Activated CD8-positive, alpha-beta memory T cell treated with anti-CD3 and anti-CD28 coated beads, Interleukin-2, amount 50 U/mL, for 1 hour (primary cell): ENCODE results near the gene FREM2.

Experiments
- DNase-seq: peaks from one replicate; pipeline ENCODE4 v3.0.0-alpha.2; 2020; ENCODE audit errors: extremely low read depth

The FREM2 gene, protein sequence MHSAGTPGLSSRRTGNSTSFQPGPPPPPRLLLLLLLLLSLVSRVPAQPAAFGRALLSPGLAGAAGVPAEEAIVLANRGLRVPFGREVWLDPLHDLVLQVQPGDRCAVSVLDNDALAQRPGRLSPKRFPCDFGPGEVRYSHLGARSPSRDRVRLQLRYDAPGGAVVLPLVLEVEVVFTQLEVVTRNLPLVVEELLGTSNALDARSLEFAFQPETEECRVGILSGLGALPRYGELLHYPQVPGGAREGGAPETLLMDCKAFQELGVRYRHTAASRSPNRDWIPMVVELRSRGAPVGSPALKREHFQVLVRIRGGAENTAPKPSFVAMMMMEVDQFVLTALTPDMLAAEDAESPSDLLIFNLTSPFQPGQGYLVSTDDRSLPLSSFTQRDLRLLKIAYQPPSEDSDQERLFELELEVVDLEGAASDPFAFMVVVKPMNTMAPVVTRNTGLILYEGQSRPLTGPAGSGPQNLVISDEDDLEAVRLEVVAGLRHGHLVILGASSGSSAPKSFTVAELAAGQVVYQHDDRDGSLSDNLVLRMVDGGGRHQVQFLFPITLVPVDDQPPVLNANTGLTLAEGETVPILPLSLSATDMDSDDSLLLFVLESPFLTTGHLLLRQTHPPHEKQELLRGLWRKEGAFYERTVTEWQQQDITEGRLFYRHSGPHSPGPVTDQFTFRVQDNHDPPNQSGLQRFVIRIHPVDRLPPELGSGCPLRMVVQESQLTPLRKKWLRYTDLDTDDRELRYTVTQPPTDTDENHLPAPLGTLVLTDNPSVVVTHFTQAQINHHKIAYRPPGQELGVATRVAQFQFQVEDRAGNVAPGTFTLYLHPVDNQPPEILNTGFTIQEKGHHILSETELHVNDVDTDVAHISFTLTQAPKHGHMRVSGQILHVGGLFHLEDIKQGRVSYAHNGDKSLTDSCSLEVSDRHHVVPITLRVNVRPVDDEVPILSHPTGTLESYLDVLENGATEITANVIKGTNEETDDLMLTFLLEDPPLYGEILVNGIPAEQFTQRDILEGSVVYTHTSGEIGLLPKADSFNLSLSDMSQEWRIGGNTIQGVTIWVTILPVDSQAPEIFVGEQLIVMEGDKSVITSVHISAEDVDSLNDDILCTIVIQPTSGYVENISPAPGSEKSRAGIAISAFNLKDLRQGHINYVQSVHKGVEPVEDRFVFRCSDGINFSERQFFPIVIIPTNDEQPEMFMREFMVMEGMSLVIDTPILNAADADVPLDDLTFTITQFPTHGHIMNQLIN (N-terminal part only)

DNA sequence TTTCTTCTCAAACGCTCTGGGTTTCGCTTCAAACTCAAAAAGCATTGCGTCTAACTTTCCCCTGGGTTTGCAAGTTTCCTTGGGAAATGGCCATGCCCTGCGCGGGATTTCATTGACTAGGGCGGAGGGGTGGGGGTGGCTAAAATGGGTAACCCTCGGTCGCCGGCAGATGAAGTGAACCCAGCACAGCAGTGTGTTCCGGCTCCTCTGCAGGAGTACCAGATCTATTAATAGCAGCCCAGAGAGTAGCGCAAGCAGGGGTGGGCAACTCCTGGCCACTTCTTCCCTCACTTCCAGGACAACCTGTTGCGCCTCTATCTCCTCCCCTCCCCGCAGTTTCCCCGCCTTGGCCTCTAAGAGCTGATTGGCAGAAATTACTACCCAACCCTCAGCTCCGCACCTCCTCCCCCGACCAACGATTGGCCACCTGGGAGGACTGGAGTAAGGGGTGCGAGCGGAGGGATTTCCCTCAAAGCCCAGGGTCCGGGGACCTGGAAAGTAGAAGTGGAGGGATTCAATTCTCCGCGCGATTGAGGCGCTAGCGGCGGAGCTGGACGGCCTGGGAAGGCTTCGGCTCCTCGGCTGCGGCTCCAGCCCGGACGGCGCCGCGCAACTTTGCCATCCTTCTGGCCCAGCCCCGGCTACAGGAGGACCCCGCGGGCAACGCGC is at the start of gene FREM2:
Gene FREM2 (plus strand): TSS at position 501 of the 669 bp plus-strand sequence. CDS start 268 bp downstream, outside the sequence.
- no peak for DNase-seq

DNA sequence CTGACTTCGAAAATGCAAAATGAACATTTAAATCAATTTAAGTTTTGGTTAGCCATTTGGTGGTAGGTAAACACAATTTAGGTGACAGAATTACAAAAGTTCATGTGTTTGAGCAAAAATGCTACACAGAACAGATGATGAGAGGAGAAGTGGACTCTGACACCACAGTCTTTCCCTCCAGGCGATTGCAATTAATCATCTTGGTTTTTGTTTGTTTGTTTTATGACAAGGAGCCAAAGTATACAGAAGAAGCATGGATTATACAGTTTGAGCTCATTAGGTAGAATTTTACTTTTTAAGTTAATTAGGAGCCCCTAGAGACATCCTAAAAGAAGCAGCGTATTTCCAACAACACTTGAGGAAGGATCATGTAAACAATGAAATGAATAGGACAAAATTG is 49.3 kb upstream of the FREM2 start:
- DNase-seq, result no peak

DNA sequence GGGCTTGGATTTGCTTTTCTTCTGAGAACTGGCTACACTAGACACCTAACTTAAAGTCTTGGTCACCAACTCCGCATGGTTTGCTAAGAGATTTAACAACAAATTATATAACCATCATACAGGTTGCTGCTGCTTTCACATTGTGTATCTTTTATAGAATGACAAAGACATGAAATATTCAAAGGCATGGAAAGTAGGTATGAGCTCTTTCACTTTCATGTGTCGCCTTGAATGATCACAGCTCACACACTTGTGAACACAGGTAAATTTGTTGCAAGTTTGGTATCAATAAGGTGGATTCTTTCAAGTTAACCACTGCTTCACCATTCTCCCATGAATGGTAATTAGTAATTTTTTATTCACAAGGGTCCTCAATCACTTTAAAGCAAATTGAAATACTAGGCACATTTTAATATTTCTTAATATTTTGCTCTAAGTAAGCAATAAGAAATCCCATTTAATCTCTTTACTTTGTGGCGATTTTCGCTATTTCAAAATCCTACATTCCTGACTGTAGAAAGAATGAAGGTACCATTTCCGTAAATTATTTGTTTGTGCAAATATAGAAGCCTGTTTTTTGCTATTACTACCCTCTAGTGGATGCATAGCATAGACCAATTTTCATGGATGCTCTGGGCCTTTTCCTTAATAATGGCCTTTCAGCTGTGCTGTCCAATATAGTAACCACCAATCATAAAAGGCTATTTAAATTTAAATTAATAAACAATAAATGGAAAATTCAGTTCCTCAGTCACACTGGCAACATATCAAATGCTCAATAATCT is 45.5 kb upstream of the FREM2 start:
- no peak for DNase-seq

DNA sequence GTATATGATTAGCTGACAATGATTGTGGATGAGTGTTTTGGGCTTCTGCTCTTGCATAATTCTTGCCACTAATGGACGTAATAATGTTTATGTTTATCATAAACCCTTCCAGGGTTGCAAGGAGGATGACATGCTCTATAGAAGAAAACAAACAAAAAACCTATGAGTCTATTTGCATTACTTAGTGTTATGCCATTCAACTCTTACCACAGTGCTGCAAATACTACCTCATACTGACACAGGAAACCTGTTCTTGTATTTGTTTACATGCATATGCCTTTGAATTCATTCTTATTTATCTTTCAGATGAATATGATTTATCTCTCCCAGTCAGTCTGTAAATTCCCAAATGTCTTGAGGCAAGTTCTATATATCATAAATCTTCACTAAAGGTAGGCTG is 39.6 kb upstream of the FREM2 start:
- no peak for DNase-seq

DNA sequence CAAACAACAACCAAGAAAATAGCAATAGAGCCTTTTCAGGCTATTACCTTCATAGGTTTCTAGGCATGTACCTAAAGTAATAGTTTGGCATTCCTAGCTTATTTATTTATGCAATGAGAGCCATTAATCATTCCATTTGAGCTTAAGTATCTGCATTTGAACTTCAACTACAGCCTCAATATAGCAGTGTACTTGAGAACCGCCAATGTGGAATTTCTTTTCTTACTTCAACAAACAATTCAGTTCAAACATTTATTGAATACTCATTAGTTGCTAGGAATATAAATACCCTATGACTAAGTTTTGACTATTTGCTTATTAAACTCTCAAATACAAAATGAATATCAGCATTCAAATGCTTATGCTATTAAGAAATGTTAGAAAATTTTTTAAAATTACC is 38.0 kb upstream of the FREM2 start:
- DNase-seq, result no peak

DNA sequence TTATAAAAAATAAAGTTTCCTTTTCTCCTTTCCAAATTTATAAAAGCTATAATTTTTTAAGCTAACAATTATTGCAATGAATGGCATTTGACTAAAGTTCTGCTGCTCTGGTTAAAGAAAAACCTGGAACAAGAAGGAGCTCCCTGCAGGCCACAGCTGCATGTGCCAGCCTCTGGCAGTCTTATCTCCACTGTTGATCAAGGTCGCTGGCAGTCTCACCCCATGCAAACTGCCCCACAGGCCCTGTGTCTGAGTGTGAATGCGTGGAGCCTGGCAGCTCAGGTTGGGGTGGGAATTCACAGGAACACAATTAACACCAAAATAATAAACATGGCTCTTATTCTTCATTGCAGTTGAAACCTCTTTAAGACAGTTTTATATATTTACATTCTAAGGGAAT is 30.2 kb upstream of the FREM2 start:
- no peak for DNase-seq

DNA sequence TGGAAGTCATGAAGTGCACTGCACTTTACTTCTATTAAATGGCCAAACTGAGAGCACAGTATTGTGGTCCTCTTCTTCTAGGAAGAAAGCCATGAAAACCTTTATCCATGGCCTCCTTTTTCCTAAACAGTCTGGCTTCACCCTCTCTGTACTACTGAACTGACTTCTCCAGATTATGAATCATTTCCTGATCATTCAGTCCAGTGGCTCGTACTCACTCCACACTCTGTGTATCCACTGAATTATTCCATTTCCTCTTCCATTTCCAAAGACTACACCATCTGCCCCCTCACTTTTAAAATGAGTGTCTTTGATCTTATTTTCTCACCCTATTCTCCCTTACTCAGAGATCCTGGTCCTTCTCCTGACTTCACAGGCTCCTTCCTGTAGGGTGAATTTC is 29.7 kb upstream of the FREM2 start:
- no peak for DNase-seq

DNA sequence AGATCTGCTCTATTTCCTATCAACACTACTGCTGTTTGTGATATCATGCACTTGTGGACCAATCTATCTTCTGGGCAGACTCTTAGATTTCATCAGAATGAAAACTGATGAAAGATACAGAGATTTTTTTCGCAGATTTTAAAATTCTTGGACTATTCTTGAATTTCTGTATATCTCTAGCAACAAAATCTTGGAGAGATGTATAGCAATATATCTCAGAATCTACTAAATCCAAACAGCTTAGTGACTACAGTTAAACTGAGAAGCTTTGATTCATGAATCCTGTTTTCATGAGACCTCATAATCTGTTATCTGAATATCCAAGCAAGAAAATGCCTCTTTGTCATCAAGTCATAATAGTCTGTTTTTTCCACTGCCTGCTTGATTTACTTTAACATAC is 28.0 kb upstream of the FREM2 start:
- no peak for DNase-seq

DNA sequence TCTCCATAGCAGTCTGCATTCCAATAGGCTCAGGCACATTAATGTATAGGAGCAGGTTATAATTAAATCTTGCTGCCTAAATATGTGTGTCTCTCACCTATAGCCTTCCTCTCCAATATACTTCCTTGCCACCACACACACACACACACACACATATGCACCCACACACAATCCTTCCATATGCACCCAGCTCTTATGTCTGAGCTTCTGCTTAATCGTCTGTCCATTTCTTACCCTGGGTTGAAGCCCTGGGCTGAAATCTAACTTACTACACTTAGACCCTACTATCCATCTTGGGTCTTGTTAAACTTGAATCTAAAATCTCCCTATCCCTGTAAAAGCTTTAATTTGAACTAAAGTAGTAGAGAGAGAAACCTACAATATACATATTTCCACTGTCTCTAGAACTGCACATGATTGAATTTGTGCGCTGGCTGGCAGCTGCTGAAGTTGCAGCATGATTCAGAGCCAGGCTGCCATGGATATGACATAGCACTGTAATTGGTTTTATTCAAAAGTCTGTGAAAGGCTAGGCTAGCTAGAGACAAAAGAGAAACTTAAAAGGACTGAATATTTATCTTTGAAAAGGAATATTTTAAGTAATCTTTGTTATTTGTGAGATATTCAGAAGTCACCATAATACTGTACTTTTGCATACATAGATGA is 25.7 kb upstream of the FREM2 start:
- DNase-seq, result no peak

DNA sequence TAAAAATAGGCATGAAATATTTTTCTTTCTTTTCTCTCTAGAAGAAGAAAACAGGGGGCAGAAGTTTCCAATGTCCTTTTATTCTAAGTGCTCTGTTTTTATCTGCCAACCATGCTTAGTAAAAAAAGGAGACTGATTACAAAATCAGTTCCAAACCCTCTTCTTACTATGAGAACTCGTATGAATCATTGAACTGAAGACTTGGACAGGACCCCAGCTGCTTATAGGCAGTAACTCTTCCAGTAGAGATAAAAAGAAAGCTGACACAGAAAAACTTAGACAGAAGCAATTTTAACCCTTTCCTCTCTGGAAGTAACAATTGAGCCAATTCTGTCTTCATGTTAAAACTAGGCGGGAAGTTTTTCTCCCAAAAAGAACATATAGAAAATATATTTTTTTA is 24.5 kb upstream of the FREM2 start:
- no peak for DNase-seq

DNA sequence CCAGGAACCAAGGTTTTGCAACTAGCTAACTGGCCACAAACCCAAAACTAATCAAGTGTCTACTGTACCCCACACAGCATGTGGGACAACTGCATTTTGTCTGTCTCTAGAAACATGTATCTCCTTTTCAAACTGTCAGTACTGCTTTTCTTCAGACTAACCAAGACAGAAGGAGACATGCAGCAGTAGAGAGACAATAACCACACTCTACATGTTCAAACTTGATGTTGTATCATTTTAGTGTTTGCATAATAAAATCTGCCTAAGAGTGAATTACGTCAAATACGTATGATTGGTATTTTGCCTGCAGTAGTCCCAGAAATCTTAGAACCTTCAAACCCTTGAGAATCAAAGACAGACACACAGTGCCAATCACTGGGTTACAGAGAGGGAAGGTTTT is 22.0 kb upstream of the FREM2 start:
- no peak for DNase-seq

DNA sequence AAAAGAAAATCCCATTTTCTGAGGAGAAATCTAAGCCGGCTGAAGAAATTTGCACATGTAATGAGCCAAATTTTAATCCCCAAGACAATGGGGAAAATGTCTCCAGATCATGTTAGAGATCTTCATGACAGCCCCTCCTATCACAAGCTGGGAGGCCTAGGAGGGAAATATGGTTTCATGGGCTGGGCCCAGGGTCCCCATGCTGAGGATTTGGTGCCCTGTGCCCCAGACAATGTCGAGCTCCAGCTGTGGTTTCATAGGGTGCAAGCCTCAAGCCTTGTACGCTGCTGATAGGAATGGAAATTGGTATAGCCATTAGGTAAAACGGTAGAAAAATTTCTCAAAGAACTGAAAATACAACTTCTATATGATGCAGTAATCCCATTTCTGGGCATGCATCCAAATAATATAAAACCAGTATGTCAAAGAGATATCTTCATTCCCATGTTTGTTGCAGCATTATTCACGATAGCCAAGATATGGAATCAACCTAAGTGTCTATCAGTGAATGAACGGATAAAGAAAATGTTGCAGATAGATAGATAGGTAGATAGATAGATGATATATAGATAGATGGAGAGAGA is 19.3 kb upstream of the FREM2 start:
- DNase-seq, result no peak

DNA sequence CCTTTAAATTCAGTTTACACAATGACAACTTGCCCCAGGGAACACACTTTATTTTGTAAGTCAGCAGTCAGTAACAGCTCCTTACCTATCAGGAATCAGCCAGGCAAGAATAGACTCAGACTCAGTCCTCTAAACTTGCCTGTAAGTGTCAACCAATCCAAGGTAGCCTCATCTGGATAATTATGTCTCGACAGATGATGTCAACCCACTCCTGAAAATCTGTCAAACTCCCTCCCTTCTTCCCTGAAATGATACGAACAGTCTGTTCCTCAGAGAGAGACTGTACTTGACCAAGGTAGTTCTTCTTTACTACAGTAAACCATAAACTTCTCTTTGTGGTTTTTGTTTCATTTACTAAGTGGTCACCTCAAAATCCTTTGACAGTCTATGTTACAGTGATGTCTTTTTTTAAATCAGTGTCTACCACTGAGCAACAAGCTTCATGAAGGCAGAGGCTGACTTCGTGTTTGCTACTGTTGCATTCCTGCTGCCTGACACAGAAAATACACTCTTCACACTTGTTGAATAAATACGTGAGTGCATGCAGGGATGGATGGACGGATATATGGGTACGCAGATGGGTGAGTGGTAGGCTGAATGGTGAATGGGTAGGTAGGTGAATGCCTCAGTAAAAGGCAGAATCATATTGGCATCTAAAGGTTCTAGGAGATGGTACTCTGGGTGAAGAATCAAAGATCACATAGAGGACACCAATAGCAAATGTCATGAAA is 17.5 kb upstream of the FREM2 start:
- DNase-seq, result no peak

DNA sequence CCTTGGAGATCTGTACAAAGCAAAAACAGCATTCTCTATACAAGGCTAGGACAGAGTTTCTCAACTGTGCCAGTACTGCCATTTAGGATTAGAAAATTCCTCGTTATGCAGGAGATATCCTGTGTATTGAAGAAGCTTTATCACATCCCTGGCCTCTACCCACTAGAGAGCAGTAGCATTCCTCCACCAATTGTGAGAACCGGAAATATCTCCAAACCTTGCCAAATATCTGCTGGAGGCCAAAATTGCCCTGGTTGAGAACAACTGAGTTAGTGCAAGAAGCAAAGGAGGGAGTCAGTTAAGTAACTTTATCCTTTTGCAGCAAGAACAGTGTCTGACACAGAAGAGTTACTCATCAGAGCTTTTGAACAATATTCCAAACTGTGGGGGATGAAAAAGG is 16.2 kb upstream of the FREM2 start:
- no peak for DNase-seq

DNA sequence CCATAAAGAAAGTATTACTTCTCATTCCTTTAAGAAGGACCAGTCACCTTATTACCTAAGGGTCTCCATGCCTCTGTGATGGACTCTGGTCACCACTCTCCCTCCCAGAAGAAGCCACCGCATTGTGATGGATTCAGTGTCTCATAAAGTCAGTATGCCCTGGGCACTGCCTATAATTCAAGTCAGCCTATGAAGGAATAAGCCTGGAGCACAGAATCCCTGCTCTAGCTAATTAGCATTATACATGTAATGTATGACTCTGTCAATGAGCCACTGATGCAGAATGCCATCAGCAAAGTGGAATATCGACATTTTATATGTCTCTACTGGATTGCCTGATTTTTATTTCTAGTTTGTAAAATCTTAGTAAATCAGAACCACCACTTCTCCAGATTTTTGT is 14.9 kb upstream of the FREM2 start:
- no peak for DNase-seq

DNA sequence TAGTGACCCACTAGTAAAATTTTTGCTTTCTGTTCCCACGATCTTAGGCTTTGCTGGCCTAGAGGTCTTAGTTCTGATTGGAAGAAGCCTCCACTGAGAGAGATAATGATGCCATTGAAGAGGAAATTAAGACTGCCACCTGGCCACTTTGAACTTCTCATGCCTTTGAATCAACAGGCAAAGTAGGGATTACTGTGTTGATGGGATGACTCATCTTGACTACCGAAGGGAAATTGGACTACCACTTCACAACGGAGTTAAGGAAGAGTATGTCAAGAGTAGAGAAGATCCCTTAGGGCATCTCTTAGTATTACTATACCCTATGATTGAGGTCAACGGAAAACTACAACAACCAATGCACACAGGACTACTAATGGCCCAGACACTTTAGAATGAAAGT is 12.7 kb upstream of the FREM2 start:
- no peak for DNase-seq

DNA sequence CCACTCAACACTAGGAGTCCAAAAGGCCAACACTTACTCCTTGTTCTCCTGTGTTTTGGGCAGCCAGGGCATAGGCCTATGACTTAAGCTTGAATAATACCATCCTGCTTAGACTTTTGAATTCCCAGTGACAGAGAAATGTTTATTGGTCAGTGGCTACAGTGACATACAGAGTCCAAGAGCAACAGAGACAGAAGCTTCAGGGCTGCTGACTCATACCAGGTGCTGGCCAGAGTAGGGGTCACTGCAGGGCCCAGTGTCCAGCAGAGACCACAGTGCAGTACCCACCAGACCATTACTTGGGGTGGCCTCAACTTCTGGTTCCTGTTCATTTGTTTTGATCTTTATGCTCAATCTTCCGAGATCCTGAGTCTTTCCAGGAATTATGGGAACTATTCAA is 6.0 kb upstream of the FREM2 start:
- no peak for DNase-seq

DNA sequence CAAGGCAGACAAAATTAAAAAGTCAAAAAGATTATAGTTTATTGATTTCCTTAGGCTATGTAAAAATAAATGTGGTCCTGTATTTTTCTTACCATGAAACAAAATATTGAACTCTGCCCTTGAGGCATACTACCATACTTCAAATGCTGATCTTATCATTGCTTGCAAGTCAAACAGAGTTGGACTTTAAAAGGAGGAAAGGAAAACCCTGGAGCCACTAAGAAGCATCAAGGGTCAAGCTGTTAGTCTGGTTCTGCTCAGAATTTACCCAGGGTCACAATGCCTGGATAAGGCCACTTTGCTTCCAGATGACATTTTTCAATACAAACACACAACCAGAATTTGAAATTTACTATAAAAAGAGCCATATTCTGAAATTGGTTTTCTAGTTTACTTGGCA is 2.2 kb upstream of the FREM2 start:
- DNase-seq, result no peak

DNA sequence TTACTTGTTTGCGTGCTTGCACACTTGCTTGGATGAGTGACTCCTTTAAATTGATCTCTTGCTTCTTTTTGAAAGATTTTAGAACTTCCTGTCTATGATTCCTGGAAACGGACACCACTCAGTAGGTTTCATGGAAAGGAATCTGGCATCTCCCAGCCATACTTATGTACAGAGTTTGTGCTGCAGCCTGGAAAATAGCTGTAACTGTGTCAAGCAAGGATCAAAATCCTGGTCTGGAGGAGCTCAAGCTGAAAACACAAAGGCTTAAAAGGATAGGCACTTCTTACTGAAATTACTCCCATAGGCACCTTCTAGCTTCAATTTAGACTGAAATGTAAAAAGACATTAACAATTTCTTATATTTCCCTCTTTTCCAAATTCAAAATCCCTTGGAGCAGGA is 1.4 kb upstream of the FREM2 start:
- DNase-seq, result no peak
